Stimulated activated CD4-positive, alpha-beta T cell treated with anti-CD3 and anti-CD28 coated beads, Interleukin-12 subunit alpha, Interleukin-12 subunit beta, amount 100 ng/mL, for 24 hours (primary cell): ENCODE results near the gene RIOX2.

ENCODE experiments used
- DNase-seq, 2 experiments: peaks; one replicate each; pipeline ENCODE4 v3.0.0-alpha.2; 2020; ENCODE audit warnings: low read depth in 2 of 2

Gene RIOX2

DNA sequence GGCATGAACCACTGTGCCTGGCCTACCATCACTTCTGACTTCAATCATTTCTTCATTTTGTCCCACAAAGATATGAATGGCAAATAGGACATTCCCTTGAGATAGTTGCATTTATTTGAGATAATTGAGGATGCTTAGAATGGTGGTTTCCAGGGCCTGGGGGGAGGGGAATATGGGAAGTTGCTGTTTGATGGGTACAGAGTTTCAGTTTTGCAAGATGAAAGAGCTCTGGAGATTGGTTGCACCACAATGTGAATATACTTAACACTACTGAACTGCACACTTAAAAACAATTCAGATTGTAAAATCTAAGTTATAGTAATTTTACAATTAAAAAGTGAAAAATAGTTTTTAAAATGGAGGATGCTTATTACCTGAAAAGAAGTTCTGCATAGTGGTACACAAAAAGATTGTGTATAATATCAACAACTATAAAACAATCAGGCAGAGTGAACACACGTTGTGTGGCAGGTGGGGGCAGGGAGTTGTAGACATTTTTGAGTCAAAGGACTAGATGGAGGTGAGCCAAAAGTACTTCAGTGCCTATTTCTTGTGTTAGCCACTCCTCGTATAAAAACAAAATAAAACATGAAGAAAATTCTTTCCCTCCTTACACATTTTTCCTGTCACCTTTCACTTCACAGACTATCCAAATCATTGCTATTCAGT is 18.5 kb upstream of the RIOX2 start:
- no peak for DNase-seq

DNA sequence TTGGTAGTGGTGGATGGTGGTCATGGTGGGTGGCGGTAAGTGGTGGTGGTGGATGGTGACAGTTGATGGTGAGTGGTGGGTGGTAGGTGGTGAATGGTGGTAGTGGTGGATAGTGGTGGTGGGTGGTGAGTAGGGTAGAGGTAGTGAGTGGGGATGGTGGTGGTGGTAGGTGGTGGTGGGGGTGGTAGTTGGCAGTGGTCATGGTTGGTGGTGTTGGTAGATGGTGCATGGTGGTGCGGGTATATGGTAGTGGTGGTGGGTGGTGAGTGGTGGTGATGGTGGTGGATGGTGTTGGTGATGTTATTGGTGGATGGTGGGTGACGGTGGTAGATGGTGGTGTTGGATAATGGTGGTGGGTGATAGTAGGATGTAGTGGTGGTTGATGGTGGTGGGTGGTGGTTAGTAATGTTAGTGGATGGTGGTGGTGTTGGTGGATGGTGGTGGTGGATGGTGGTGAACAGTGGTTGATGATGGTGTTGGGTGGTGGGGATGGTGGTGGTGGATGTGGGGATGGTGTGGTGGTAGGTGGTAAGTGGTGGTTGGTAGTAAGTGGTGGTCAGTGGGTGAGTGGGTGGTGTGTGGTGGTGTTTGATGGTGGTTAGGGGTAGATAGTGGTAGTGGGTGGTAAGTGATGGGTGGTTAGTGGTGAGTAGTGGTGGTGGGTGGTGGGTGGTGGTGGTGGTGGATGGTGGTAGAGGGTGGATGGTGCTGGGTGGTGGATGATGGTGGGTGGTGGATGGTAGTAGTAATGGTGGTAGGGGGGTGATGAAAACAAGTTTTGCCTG is 16.7 kb upstream of the RIOX2 start:
- no peak for DNase-seq

DNA sequence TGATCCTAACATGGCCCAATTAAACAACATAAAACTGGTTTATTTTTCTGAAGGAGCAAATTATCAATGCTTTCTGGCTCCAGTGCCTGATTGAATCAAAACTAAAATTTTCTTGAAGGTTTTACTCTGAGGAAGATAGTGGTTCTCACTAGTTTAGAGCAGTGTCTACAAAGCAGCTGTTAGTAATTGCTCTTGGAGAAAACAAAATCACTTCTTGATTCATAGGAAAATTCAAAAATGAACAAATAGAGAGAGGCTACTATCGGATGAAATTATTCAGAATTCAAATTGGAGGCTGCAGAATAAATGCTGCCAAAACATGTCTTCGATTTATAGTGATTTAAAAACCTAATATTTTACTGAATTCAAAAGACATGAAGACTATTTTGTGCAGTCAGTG is 15.1 kb upstream of the RIOX2 start:
- no peak for DNase-seq

DNA sequence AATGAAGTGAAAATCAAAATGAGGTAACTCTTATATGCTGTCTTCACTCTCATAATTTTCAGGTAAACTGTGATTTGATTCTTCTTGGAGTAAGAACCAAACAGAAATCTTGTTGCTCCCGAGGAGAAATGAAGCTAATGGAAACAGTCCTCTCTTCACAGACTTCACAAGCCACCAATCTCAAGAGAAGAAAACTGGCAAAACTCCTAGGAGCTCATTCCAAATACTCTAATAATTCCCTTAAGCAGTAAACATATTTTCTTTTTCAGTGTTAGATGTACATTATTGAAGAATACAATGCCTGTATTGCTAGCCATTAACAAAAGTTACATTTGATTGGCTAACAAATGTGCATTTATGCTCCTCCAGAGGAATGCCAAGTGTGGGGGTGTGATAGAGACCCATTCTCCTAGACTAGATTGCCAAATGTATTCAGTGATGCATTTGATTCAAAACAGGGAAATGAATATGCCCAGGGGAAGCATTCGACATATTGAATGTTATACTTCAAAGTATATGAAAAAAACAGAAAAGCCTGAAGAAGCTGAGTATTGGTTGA is 11.8 kb upstream of the RIOX2 start:
- no peak for DNase-seq

DNA sequence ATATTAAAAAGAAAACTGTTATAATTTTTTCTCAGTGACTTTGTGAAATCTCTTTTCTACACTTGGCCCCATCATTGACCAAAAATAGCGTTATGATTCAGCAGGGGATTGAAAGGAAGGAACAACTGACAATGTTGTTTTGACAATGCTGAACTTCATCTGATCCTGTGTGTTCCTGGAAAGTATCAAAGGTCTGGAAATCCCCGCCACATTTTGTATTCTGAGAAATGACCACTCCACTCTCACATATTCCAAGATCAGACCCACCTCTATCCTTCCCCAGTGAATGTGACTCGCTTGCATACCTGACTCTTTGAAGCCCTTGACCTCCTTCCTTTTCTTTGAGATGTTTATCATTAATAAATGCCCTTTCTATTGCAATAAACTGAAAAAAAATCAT is 9.7 kb upstream of the RIOX2 start:
- no peak for DNase-seq

DNA sequence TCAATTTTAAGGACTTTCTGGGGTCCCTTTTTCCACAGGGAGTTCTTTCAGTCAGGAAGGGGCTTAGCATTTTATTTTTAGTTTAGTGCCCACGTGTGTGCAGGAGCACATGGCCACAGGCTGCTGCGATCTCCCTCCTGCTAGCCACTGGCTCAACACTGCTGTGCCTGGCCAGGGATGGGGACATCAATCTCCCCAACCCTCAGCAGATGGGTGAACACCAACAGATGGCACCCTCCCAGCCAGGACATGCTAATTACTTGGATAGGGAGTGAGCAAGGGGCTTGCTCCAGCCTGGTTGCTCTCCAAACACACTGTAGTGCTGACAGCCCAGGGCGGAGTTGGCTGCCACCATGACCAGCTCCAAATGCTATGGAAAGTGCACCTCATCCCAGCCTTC is 7.4 kb upstream of the RIOX2 start:
- DNase-seq, result no peak

DNA sequence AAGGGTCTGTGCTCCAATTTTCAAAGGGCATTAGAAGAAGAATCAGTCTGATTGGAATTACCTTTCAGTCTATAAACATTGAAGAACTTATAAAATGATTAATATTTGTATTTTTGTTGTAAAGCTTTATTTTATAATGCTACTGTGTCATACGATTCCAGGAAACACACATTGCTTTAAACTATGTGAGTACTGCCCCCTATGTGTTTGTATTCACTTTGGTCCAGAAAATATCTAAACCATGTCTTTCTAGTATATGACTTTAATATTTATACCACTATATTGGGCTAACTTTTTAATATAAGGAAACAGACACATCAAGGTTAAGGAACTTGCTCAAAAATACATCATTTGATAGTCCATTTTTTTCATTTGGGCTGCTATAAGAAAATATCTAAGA is 3.2 kb upstream of the RIOX2 start:
- no peak for DNase-seq

DNA sequence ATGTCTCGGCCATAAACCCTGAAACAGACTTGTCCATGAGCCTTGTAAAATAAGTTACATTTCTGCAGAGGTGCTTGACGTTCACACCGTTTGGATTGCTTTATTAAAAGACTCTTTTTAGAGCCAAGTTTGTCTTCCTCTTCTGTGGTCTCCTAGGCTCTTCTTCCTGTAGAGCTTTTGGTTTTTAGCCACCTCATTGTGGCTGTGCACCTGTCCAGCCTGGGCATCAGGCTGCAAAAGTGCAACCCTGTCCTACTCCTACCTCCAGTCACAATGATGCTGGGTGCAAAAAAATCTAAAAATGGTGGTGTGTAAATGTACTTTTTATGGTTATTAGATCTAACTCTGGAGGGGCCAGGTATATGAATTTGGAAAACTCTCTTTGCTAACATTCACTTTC is 2.8 kb upstream of the RIOX2 start:
- no peak for DNase-seq

DNA sequence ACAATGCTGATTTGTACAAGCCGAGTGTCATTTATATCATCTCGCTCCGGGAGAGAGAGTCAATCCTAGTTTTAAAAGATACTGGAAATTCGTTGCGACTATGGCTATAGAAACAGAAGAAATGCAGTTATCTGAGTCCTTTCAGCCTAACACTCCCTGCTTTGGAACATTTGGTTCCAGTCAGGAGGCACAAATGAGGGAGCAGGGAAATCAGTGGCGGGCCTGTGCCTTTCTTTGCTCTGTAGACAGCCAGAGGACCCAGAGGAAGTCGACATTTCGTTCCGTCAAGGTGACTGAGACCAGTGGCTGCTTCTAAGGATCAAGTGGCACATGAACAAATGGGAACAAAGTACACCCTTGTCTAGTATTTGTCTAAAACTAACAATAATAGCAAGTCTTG is 745 bp upstream of the RIOX2 start:
- no peak for DNase-seq

DNA sequence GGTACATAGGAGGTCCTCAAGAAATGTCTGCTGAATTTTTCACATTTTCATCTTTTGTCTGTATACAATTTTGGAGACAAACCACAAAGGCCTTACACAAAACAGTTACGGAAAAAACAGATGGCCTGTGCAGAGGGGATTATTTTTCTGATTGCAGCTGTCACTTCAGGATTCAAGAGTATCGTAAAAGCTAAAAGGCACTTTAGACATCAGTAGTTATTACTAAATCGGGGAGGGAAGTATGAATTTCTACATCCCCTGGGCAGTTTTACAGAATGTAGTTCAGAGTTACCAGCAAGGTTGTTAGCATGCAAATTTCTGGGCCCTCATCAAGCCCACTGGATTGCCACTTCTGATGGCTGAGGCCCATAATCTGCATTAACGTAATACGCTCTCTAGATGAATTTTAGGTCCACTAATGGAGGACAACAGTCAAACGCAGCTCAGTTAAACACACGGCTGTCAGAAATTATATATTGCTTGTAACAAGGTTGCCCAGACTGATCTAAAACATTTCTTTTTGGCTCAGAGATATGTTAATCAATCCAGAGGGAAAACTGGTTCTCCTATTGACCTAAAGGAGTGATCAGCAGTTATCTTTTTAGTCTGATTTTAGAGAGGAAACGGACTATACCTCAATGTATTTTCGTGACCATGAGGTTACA is 1.1 kb downstream of the RIOX2 start:
- DNase-seq, result no peak

DNA sequence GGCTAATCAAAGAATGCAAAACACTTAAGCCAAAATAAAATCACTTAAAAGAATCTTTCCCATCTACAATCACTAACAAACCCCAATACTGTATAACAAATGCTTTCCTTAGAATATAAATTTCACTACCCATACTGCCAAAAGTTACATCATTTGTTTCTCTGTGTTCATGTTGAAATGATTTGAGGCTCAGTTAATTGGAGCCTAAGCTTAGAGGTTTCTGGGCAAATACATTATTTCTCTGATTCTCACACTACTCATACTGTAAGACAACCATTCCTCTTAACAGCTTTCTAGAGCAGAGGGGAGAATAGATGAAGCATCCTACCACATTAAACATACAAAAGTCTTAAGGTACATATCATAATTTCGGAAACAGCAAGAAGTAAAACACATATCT is 2.1 kb downstream of the RIOX2 start:
- no peak for DNase-seq

DNA sequence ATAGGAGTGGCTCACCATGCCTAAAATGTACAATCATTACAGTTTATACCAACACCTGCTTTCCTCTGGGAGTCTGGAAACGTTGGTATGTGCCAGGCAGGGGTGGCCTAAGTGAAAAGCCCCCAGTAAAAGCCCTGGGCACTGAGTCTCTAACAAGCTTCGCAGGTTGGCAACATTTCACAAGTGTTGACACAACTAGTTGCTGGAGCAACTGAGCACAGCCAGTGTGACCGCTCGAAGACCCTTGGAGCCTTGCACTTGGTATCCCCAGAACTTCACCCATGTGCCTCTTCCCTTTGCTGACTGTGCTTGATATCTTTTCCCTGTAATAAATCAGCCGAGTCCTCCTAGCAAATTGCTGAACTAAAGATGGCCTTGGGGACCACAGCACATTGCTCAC is 2.7 kb downstream of the RIOX2 start:
- no peak for DNase-seq

DNA sequence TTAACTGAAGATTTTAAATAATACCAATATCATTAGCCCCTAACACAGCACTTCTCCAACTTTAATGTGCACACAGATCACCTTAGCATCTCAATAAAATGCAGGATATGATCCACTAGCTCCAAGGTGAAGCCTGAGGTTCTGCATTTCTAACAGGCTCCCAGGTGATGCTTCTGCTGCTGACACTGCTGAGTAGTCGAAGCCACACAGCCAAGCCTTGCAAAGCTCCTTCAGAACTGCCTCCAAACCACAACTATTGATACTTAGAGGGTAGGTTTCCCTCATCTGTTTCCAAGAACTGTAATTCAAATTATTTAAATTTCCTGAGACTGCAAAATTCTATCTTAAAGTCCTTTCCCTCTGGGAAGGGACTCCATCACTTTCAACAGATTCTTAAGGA is 3.9 kb downstream of the RIOX2 start:
- no peak for DNase-seq

DNA sequence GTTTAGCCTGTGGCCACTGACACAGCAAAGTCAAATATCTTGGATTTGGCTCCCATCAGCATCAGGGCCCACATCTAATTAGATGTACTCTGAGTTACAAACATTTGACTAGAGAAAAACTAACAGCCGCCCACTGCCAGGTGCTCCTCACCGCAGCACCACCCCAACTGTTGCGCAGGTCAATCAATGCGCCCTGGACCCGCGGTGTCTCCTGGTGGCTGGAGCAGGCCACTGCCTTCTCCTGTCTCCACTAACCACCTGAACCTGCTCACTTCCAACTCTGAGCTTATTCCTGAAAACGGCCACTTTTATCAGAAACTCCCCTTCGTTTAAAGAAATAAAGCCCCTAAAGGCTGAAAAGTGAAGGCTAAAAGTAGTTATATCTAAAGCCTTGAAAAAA is 4.3 kb downstream of the RIOX2 start:
- no peak for DNase-seq

DNA sequence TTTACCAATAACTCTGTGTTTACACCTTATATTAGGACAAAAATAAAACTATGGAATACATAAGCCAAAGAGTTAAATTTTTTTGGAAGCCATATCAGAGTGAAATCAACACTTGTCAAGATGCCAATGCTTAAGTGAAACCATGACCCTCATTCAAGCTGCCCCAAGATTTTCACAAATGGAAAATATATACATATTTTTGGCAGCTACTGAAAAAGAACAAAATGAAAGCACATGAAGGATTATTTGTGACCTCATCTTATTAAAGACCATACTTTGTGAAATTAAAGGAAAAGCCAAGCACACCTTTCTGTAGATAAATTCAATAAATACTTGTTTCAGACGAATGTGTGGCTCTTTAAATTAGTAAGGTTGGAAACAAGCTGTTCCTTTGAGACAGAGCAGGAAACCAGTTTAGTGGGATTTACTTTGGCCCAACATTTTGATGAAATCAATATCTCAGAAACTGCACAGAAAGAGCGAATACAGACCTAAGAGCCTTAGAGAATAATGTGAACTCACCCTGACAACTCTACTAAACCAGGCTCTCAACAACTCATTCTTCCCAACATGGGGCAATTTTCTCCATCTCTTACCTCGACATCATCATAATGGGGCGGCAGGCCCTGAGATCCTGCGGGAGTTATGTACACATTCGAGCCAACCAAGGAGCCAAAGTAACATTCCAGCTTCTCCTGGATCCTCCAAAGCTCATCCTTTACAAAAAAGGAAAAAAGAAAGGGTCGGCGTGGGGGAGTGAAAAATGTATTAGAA is 11.1 kb downstream of the RIOX2 start:
- no peak for DNase-seq

DNA sequence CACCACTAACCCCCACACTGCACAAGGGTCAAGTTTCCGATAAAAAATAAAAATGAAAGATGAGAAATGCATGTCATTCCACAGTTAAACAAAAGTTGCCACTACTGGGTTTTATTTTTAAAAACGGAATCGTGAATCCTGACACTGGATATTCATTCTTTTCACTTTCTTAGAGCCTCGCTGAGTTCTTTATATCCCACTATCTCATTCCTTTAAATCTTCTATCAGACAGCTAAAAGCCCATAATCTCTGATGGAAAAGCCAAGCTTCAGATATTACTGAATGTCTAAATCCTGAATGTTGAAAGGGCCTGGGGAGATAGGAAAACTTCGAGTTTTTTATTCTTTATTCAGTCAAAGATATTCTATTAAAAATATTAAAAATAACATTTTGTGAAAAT is 11.7 kb downstream of the RIOX2 start:
- DNase-seq, result no peak

DNA sequence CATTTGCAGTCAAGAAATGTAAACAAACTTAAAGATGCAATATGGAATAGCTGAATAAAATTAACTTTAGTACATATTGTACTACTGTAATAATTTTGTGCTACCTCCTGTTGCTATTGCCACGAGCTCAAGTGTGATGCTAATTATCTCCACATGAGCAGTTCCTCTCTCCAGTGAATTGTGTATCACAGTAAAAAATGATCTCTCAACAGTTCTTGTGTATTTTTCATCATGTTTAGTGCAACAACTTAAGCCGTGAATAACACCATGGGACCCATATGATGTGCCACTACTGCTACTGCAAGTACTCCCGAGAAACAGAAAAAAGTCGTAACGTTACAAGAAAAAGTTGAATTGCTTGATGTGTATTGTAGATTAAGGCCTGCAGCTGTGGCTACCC is 12.4 kb downstream of the RIOX2 start:
- DNase-seq, result no peak

DNA sequence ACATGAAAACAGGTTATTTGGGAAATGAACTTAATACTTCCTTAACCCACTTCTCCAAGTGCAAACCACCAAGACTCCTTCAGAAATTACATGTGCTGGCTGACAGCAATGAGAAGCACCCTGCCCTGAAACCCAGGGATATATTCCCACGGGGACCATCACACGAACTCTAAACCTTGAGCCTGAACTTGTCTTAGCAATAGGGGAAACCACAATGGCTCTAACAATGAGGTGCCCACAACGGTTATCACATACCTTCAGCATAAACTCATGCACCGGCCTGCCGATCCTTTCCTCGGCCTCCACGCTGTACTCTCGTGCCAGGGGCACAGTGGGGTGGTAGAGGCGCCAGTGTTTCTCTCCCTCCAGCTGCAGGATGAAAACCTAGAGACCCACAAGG is 13.4 kb downstream of the RIOX2 start:
- no peak for DNase-seq

DNA sequence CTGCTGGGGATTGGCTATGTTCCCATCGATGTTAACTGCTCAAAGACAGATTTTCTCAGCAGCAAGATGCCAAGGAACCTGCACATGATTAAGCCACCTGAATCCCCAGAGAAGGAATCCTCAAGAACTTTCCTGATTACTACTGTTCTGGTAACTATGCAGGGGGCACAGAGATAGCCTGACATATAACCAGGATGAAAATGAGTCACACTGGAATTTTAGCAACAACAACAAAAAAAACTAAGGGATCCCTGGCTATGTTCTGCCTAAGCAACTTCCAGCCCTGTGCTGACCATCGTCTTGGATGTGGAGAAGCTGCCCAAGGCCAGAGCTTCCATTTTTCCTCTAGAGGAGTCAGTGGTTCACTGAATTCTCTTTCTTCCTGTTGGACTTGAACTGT is 13.8 kb downstream of the RIOX2 start:
- DNase-seq, result no peak

DNA sequence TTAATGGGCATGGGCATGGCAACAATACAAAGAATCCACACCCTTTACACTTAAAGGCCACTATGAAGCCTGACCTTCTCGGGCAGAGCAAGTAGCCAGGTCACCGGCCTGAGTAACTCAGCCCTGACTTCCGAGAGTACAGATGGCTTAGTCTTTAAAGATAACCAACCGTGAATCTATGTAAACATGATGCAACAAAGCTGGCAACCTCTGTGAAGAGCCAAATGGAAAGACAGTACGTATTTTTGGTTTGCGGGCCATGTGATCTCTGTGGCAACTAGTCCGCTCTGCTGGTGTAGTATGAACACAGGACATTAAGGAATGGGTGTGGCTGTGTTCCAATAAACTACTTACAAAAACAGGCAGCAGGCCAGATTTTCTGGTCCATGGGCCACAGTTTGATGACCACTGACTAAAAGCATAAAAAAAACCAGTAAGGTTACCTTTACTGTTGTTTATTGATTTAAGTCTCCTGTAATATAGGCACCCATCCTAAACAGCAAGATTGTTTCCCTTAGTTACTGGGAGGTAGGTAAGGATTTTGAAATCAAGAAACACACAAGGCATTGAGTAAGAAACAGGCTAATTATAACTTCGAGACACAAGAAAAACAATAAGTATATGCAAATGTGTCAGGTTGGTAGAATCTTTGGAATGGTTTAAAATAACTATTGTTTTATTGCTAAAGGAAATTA is 14.5 kb downstream of the RIOX2 start:
- no peak for DNase-seq

DNA sequence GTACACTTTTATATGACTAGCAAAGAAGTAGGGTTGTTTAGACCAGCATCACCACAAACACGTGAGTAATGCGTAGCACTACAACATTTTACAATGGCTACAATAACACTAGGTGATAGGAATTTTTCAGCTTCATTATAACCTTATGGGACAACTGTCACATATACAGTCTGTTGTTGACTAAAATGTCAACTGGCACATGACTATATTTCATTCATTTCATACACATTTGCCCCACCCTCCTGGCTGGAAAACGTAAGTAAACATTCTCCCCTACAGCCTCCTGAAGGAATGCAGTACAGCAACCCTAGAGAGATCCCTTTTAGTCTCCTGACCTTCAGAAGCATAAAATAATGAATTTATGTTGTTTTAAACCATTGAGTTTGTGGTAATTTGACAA is 16.2 kb downstream of the RIOX2 start:
- DNase-seq, result no peak
